ENCODE data around the gene MYLK3. TPM values are rescaled to one million over a fixed set of nuclear protein-coding genes. Genes with fewer than 3 reads are reported as not detected.
"Not testable (repeated sequence)": the region's sequence is repeated elsewhere in the genome, so short reads cannot be mapped to it uniquely, and the experiment has no call there.

Gene MYLK3
- total RNA-seq, 1 experiment from 2014 or later = not detected

GRCh38 chr16:46686815-46687473, 61.2 kb downstream of the MYLK3 start:
- Mint-ChIP-seq H3K9me3 (ENCODE audit: unreplicated experiment) (no peaks in the 10 kb centered on the region), H3K36me3 (ENCODE audit: insufficient read depth, unreplicated experiment) (peaks cover 5% of the 10 kb centered on the region), H3K4me3 (ENCODE audit: unreplicated experiment) (no peak overlapping the region), H3K4me1 (ENCODE audit: insufficient read depth, unreplicated experiment) (peaks cover 47% of the 10 kb centered on the region), H3K27ac (ENCODE audit: low read depth, unreplicated experiment) (no peak overlapping the region), H3K27me3 (ENCODE audit: insufficient read depth, unreplicated experiment) (no peaks in the 10 kb centered on the region)
- ChIA-PET POLR2A (interaction anchor here (0.6 to 1.5 kb wide), 5 partner anchors 11 to 142 kb away, joined by 3 to 4 read pairs (median 4); no protein-coding TSS in a partner anchor), CTCF (interaction anchor here (0.5 to 1.5 kb wide), 8 partner anchors 13 to 171 kb away, joined by 3 to 12 read pairs (median 3); no protein-coding TSS in a partner anchor)
- intact Hi-C loops (cut with micrococcal nuclease) = loop anchor here (5.0 kb wide), 2 partner anchors 115 to 285 kb away; partner anchors contain the start of gene DNAJA2
- no peak for TF ChIP-seq CTCF (IDR thresholded peaks at IDR 0.05; ENCODE audit: unreplicated experiment)
- BruUV-seq (replicated peaks) = no TSS peak
- DNase-seq (ENCODE audit: unreplicated experiment) = no peak

DNA sequence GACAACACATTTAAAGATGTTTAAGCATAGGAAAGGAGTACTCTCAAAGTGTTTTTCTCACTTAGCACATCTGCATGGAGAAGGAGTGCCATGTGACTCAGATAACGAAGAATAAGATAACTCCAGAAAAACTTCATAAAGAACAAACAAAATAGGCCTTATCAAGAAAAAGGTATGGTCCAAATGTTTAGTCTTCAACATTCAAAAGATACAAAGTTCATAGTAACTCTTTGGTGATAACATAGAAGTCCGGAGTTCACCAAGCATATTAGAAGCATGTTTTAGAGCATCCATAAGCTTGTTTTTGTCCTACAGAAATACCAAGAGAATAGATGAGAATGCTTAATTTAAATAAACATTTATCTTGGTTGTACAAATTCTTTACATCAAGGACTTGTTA, 66.3 kb downstream of the MYLK3 start:
- DNase-seq (ENCODE audit: unreplicated experiment); H3K27me3 Mint-ChIP-seq (ENCODE audit: insufficient read depth, unreplicated experiment); H3K4me3 Mint-ChIP-seq (ENCODE audit: unreplicated experiment); BruUV-seq (replicated peaks); POLR2A ChIA-PET; H3K27ac Mint-ChIP-seq (ENCODE audit: low read depth, unreplicated experiment); intact Hi-C loops (cut with micrococcal nuclease); H3K9me3 Mint-ChIP-seq (ENCODE audit: unreplicated experiment): not testable (repeated sequence)
- CTCF ChIA-PET = interaction anchor here (0.7 to 4.3 kb wide), 4 partner anchors 8 to 119 kb away, joined by 3 to 34 read pairs (median 4); no protein-coding TSS in a partner anchor
- Mint-ChIP-seq H3K36me3 (ENCODE audit: insufficient read depth, unreplicated experiment) (peaks cover 42% of the 10 kb centered on the region), H3K4me1 (ENCODE audit: insufficient read depth, unreplicated experiment) (peaks cover 27% of the 10 kb centered on the region)

- intact Hi-C loops (cut with micrococcal nuclease); H3K4me1 Mint-ChIP-seq (ENCODE audit: insufficient read depth, unreplicated experiment); BruUV-seq (replicated peaks); H3K4me3 Mint-ChIP-seq (ENCODE audit: unreplicated experiment); DNase-seq (ENCODE audit: unreplicated experiment); H3K9me3 Mint-ChIP-seq (ENCODE audit: unreplicated experiment); H3K27me3 Mint-ChIP-seq (ENCODE audit: insufficient read depth, unreplicated experiment): not testable (repeated sequence)
- ChIA-PET POLR2A (interaction anchor here (0.6 to 0.9 kb wide), 3 partner anchors 10 to 129 kb away, joined by 3 read pairs; partner anchors contain the start of gene ORC6), CTCF (interaction anchor here (0.6 to 6.8 kb wide), 10 partner anchors 10 to 263 kb away, joined by 3 to 60 read pairs (median 4); partner anchors contain the start of gene ORC6)
- Mint-ChIP-seq H3K27ac (ENCODE audit: low read depth, unreplicated experiment) (peak overlapping the region; percentile 39), H3K36me3 (ENCODE audit: insufficient read depth, unreplicated experiment) (peaks cover 74% of the 10 kb centered on the region)
These were observed 70.2 kb downstream of the MYLK3 start for GRCh38 chr16:46677943-46678342.

GRCh38 chr16:46673320-46674013, 74.7 kb downstream of the MYLK3 start:
- POLR2A ChIA-PET = interaction anchor here (0.6 to 2.5 kb wide), 8 partner anchors 11 to 917 kb away, joined by 3 to 5 read pairs (median 5); partner anchors contain the start of gene ORC6
- no peak overlapping the region for H3K27ac Mint-ChIP-seq (ENCODE audit: low read depth, unreplicated experiment)
- no TSS peak for BruUV-seq (replicated peaks)
- no peaks in the 10 kb centered on the region for H3K9me3 Mint-ChIP-seq (ENCODE audit: unreplicated experiment)
- intact Hi-C loops (cut with micrococcal nuclease) = loop anchor here (1.0 to 2.0 kb wide), 3 partner anchors 15 to 236 kb away; partner anchors contain the start of genes ORC6 and VPS35
- peaks cover 92% of the 10 kb centered on the region for H3K36me3 Mint-ChIP-seq (ENCODE audit: insufficient read depth, unreplicated experiment)
- no peak overlapping the region for H3K4me3 Mint-ChIP-seq (ENCODE audit: unreplicated experiment)
- no peaks in the 10 kb centered on the region for H3K4me1 Mint-ChIP-seq (ENCODE audit: insufficient read depth, unreplicated experiment)
- no peaks in the 10 kb centered on the region for H3K27me3 Mint-ChIP-seq (ENCODE audit: insufficient read depth, unreplicated experiment)
- CTCF ChIA-PET = interaction anchor here (0.6 to 6.8 kb wide), 37 partner anchors 8 to 1788 kb away, joined by 3 to 60 read pairs (median 4); partner anchors contain the start of gene ORC6
- peak; percentile 89 for TF ChIP-seq CTCF (IDR thresholded peaks at IDR 0.05; ENCODE audit: unreplicated experiment)
- peak; percentile 69 for DNase-seq (ENCODE audit: unreplicated experiment)
